DMS 273 (cell line): ENCODE results near the gene LHX2.

Experiments used
- DNase-seq: peaks from one replicate; lab custom pipeline; 2025; ENCODE audit not compliant: unreplicated experiment; lab: John Stamatoyannopoulos, UW

Gene LHX2

DNA sequence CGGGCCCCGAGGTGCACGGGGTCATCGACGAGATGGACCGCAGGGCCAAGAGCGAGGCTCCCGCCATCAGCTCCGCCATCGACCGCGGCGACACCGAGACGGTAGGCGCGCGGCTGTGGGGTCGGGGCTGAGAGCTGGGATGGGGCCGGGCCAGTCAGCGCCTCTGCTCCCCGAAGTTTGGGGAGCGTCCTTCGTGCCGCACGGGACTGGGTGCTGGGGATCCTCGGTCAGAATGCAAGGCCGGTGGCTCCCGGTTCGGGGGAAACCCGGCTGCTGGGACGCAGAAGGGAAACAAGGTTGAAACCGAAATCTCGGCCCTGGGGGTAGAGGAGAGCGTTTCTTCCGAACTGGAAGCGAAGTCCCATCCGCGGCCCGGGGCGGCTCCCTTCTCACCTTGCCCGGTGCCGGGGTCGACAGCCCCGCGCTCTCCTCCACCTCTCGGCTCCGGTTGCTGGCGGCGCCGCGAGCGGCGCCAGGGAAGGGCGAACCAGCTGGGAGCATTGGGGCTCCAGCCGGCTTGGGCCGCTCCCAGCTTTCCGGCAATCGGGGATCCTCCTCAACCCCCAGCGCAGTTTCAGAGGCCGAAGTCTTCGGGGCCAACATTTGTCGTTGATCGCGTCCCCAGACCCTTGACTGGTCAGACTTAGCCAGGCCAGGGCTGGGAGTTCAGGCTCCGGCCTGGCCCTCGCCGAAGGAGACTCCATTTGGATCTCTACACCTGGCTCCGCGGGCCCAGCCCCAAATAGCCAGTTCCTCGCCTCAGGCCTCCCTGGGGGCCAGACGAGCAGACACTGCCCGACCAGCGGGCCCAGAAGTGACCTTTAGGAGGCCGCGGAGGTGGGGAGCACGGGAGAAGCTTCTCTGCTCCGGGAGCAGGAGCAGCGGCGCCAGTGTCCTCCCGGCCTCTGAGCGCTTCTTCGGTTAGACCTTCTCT, 1.1 kb downstream of the LHX2 start:
- DNase-seq = peak; percentile 52

DNA sequence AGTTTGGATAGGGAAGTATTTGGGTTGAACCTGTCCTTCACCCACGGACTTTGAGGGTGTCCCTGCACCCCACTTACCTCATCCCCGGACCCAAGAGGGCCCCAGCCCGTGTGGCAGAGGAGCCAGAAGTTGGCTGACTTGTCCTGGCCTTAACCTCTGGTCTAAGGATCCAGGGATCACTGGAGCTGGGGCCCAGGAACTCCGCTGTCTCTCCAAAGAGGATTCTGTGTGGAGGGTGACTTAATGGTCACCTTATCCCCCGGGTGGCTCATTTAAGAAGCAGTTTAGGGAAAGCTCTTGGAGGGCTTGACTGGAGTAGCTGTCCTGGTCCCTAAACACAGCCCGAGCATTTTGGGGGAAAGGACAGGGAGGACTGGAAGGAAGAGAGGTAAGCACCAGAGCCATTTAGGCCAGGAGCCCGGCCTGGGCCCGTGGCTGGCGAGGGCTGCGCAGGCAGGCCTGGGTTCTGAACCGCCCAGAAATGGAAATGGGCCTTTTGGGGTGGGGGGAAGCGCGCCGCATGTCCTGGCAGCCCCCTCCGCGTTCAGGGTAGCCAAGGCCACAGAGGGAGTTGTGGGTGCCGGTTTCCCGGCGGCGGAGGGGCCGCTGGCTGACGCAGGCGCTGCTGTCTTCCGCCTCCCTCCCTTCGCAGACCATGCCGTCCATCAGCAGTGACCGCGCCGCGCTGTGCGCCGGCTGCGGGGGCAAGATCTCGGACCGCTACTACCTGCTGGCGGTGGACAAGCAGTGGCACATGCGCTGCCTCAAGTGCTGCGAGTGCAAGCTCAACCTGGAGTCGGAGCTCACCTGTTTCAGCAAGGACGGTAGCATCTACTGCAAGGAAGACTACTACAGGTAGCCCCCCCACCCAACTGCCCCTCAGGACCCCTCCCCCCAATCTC, 2.0 kb downstream of the LHX2 start:
- no peak for DNase-seq

DNA sequence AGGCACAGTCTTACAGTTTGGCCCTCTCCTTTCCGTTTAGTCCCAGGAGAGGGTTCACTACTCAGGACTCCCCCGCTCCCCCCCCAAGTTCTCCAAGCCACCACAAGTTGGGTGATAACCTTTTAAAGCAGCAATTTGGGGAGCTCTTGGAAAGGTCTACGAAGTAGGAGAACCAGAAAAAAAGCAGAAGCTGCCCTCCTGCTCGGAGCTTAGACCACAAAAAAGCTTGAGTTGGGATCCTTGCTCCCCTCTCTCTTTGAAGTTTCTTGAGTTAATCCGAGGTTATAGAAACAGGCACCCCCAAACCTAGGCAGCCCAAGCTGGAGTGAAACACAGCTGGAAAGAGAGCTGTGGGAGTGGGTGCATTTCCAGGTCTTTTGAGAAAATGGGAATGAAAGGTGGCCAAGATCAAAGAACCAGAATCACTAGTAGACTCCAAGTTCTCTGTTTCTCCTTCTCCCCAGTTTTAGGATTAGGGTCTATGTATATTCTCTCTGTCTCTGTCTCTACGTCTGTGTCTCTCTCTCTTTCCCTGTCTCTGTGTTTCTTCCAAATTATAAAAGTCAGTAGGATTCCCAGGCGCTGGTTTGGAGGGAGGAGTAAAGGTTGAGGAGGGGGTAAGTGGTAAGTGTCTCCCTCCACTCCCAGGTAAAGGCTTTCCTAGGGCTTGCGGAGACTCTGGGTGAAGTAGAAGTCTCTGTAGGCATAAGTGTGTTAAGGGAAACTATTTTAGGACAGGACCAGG, 2.8 kb downstream of the LHX2 start:
- DNase-seq = no peak

DNA sequence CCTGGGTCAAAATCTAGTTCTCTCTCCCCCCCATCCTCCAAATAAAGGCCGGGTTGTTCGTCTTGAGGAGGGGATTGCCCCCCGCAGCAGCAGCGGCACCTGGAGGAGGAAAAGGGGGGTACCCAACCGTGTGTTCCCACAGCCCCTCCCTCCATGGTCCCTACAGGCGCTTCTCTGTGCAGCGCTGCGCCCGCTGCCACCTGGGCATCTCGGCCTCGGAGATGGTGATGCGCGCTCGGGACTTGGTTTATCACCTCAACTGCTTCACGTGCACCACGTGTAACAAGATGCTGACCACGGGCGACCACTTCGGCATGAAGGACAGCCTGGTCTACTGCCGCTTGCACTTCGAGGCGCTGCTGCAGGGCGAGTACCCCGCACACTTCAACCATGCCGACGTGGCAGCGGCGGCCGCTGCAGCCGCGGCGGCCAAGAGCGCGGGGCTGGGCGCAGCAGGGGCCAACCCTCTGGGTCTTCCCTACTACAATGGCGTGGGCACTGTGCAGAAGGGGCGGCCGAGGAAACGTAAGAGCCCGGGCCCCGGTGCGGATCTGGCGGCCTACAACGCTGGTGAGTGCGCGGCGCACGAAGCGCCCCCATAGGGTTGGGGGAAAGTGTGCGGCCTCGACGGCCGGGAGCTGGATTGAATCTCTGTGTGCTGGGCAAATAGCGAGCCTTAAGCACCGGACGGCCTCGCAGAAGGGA, 3.5 kb downstream of the LHX2 start:
- no peak for DNase-seq

DNA sequence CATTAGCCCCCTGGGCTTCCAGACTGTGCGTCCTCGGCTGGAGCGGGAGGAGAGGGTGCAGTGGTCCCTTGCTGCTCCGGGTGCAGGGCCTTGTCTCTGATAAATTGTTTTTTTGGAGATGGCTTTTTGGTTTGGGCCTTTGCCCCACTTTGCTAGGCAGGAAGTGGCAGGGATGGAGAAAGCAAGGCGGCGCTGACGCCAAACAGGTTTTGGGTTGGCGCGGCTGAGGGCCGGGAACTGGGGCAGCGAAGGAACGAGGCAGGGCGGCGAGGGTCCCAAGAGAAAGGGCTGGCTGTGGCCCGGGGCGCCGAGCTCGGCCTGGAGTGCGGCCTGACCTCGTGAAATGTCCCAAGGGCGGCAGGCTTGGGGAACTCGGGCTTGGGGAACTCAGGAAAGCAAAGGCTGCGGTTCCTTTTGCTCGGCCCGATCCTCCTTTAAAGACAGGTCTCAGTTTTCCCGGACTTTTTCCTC, 4.1 kb downstream of the LHX2 start:
- DNase-seq = no peak

DNA sequence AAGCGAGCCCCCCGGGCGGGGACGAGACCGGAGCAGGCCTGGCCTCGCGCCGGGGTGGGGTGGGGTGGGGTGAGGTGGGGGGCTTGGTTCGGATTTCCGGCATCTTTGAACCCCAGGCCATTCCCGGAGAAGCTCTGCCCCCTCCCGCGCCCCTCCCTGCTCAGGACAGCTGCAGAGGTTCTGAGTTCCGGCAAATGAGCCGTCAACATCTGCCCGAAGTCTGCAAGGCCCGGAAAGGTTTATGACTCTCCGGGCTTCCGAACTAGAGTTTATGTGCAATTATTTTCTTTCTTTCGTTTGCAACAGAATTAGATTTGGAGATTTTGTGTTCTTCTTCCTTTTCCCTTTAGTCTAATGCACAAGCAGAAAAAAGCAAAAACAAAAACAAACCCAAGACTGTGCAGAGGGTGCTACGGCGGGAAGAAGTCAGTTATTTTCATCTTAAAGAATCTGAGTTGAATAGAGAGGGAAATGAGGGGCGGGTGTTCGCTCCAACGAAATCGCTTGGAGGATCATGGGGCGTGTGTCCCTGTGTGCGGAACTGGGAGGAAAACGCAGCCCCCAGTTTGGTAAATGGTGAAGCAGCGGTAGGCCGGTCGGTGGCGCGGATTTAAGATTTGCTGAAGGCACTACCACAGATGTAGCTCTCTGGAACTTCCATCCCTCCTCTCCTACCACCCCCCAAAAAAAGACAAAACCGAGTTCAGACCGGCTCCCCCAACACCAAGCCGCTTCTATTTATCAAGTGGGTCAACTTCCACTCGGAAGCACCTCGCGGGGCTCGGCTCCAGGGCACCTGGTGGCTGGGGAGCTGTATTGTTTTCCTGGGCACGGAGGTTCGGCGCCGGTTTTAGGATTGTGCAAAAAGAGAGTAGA, 4.8 kb downstream of the LHX2 start:
- DNase-seq = no peak

DNA sequence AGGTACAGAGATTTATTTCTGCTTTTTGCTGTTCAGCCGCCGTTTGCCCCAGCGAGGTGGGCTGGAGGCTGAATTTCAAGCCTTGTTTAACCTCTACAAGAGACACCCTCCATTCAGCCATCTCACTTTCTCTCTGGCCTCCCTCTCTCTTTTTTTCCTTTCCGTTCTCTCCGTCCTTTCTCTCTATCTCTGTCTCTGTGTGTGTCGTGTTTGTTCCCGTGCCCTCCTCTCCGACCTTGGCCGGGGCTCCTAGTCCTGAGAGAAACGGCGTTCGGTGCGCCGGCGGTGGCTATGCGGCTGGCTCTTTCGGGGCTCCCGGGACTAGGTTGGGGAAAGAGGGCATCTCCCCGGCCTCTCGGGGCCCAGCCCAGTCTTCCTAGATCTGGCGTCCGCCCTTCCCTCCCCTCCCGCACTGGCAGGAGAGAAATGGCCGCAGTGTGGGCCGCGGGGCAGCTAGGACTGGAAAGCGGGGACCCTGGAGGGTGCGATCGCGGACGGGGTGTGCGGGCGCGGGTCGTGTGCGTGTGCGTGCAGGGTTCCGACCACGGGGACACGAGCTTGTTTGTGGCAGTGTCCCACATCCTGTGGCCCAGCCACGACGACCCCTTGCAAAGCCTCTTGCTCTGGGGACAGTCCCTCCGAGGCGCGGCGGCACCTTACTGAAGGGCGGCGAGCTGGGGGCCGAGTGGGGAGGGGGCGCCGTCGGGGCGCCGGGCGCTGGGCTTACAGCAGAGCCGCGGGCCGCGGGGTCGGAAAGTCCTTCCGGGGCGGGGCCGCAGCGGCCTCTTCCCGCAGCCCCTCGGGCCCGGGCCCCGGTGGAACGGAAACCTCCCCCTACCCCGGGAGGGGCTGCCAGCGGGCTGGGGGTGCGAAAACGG, 5.7 kb downstream of the LHX2 start:
- no peak for DNase-seq

DNA sequence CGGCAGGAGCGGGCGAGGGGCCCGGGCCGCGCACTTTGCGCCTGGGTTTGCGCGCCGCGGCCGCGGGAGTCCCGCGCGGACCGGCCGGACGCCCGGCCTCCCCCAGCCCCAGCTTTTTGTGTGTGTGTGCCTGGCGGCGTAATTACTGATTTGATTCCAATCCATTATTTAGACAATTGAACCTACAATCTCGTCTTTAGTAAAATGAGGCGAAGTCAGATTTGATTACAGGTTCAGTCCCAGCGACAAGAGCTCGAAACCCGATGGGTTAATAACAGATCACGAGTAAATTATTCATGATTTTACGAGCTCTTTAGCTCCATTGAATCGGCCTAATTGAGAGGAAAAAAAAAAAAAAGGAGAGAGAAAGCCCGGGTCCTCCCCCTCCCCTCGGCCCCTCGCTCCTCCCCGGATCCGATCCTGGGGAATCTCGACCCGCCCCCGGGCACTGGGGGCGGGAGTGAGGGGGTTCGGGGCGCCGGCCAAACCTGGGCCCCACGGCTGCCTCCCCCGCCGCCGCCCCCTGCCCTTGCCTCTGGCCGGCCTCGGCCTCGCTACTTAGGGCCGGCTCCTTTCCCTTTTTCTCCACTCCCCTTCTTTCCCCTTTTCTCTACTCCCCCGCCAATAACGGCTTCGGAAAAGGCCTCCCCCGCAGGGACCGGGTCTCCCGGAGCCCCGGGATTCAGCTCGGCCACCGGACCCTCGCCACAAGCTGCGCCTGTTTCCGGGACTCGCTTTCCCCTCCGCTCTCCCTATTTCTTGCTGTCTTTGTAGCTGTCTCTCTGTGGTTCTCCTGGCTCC, 6.6 kb downstream of the LHX2 start:
- DNase-seq = no peak

DNA sequence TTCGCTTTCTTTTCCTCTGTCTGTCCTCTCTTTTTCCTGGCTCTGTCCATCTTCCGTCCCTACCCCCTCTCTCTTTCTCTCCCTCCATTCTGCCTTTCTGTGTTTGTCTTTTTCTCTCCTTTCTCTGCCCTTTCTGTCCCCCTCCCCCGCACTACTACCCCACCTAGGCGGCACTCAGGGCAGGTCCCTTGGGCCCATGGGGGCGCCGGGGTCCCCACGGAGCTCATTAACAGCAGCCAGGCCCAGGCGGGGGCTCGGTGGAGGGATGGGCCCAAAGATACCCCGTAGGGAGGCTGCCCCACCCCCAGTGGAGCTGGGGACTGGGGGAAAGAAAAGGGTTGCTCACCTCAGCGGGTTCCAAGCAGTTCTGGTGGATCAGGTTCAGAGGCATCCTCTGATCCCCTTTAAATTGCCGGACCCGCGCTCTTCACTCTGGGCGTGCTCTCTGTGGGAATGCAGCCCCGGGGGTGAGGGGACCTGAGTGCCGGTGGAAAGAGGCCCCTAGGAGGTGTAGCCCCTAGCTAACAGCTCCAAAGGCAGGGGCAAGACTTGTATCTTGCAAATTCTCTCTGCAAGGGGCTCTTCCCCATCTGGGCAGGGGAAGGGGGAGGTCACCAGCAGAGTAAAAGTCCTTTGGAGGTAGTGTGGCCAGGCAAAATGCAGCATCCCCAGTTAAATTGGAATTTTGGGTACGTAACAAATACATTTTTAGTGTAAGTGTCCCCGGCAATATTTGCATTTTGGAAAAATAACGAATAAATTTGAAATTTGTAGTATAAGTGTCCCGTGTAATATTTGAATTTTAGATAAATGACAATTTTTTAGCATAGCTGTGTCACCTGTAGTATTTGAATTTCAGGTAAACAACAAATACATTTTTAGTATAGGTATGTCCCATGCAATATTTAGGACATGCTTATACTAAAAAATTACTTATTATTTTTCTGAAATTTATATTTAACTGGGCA, 7.4 kb downstream of the LHX2 start:
- no peak for DNase-seq

DNA sequence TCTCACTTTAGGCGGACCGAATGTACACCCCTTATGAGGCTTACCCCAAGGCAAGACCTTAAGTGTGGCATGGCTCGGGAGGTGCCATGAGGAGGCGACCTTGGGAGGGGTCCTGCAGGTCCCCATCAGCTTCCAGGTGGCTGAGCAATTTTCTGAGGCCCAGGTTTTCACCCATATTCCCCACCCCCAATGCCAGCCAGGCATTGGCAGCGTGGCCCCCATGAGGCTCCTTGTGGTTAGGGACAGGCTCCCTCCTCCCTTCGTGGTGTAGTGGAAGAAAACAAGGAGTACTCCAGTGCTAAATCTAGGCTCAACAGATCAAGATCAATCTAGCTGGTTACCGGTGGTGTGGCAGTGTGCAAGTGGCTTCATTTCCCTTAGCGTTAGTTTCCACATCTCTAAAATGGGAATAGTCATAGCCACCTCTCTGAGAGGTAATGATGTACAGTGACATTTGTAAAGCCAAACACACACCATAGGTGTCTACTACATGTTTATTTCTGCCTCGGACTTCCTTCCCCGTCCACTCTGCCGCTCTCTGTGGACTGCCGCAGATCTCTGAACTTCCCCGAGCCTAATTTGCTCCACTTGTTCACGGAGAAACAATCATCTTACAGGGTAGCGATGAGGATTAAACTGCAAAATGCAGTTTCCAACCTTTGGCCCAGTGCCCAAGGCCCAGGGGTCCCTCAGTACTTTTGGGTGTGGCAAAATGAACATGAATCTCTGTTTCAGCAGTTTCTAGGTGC, 8.4 kb downstream of the LHX2 start:
- no peak for DNase-seq

DNA sequence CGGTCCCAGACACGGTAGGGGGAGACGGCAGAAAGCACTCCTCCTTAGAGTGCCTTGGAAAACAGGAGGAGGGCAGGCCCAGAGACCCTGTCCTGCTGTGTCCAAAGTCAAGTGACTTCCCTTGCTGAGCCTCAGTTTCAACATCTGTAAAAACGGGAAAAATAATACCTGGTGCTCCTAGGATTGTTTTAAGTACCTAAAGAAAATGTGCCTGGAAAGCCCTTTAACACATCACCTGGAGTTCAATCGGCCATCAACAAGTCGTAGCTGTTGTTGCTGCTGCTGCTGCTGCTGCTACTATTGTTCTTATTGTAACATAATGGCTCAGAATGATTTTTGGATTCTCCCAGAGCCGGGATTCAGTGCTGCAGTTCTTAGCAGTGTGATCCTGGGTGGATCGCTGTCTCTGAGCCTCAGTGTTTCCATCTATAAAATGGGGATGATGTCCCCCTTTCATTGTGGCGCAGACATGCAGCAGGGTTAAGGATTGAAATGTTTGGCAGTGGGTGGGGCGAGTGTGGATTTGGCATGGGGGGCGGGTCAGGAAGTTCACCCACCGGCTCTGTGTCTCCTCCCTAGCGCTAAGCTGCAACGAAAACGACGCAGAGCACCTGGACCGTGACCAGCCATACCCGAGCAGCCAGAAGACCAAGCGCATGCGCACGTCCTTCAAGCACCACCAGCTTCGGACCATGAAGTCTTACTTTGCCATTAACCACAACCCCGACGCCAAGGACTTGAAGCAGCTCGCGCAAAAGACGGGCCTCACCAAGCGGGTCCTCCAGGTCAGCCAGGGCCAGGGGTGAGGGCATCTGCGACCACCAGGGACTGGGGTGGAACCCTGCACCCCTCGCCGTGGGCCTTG, 9.2 kb downstream of the LHX2 start:
- DNase-seq = no peak

DNA sequence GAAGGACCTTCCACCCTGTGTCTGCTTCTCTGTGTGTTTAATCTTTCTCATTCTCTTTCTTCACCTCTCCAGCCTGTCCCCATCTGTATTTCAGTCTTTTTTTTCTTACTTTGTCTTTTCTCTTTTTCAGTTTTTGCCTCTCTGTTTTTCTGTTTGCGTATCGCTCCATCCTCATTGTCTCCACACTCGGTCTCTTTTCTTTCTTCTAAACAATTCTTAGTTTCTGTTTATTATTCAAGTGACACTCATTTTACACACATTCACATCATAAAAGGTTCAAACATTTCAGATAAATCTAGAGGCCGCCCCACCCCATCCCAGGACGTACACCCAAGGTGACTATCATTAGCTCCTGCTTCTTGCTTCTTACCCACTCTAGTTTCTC, 9.8 kb downstream of the LHX2 start:
- no peak for DNase-seq

DNA sequence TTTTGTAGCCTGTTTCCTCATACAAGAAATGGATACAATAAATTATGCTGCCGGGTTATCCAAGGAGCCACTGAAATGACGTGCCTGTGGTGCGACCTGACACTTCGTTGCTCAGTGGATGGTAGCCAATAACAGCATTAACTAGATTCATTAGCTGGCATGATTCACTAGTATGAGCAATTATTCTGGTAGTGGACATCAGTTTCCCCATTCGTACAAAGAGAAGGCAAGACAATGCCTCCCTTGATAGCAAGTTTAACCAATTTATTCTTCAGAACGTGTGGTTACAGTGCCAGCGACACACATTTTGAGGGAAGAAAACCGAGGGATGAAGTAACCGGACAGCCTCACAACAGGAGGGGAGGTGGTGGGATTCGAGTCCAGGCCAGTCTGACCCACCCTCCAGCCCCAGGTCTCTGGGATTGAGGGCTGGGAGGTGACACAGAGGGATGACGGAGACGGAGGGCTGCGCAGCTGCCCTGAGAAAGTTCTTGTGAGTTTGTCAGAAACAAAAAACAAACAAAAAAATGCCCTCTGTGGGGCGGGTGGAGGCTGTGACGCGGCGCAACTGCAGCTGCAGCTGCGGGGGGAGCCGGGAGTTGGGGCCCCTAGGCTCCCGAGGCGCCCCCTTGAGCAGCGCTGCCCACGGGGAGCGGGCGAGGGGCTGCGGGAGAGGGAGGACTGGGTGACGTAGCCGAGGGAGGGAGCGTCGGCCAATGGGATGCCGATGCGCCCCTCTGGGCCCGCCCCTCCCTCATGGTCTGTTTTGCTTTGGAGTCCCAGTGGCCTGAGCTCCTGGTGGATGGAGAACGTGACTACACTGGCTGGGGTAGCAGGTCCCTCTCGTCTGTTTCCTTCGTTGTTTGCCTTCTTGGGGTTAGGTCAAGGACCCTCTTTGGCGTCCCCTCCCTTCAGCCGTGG, 10.9 kb downstream of the LHX2 start:
- no peak for DNase-seq

DNA sequence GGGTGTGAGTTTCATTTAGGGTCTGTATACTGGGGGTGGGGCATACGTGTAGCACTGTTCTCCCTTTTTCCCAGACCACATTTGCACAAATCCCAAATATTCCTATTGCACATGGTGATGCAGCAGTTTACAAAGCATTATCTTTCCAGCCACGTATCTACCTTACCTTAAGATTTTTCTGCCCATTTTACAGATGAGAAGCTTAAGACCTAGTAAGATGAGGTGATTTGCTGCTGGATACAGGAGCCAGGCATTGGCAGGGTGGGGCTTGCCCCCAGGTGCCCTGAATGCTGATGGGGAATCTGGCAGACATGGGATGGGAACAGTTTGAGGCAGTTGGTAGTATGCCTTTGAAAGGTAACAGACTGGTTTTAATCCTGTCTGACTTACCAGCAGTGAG, 12.5 kb downstream of the LHX2 start:
- no peak for DNase-seq
